ENCODE measurements around the gene RPP30.

RPP30 gene

GRCh38 chr10:90884431-90884830 lies 12.7 kb downstream of the RPP30 start:
- CTCF ChIA-PET = no interaction called here
- no peak overlapping the region for H3K27ac ChIP-seq
- no peak for DNase-seq (ENCODE audit: low spot score)
- POLR2A ChIA-PET (ENCODE audit: low non-redundant PET) = no interaction called here
- no peak for TF ChIP-seq CTCF (conservative IDR thresholded peaks at IDR 0.05; ENCODE audit: low read depth)

DNA sequence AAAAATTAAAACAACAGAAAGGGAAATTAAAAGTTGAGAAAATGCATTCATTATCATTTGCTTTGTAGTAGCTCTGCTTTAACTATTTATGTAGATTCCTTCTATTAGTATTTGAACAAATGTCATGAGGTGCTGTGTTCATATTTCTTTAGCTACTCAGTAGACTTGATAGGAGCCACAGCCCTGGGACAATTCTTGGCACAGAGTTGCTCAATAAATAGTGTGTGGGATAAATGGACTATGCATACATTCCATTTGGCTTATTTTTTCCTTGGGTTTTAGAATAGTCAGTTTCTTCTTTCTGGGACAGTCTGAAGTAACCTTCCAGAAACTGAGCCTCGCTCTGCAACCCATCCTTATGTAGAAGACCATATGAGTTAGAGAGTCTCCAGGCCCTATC lies 13.4 kb downstream of the RPP30 start:
- no peak overlapping the region for H3K27ac ChIP-seq
- POLR2A ChIA-PET (ENCODE audit: low non-redundant PET) = no interaction called here
- CTCF ChIA-PET = no interaction called here
- DNase-seq (ENCODE audit: low spot score) = no peak
- no peak for TF ChIP-seq CTCF (conservative IDR thresholded peaks at IDR 0.05; ENCODE audit: low read depth)

- no peak overlapping the region for H3K27ac ChIP-seq
- no peak for DNase-seq (ENCODE audit: low spot score)
- POLR2A ChIA-PET (ENCODE audit: low non-redundant PET) = no interaction called here
- CTCF ChIA-PET = interaction anchor here (0.6 to 1.2 kb wide), 3 partner anchors 8 to 482 kb away, joined by 3 to 9 read pairs (median 5); no protein-coding TSS in a partner anchor
- no peak for TF ChIP-seq CTCF (conservative IDR thresholded peaks at IDR 0.05; ENCODE audit: low read depth)
Measured at GRCh38 chr10:90887555-90887954, 15.8 kb downstream of the RPP30 start.

- no peak for DNase-seq (ENCODE audit: low spot score)
- ChIA-PET CTCF (interaction anchor here (0.6 to 1.2 kb wide), 7 partner anchors 9 to 862 kb away, joined by 3 to 9 read pairs (median 3); no protein-coding TSS in a partner anchor), POLR2A (ENCODE audit: low non-redundant PET) (no interaction called here)
- TF ChIP-seq CTCF (conservative IDR thresholded peaks at IDR 0.05; ENCODE audit: low read depth) = no peak
- no peak overlapping the region for H3K27ac ChIP-seq
Measured at GRCh38 chr10:90888387-90888786, 16.6 kb downstream of the RPP30 start.

GRCh38 chr10:90889636-90890035 lies 17.9 kb downstream of the RPP30 start:
- POLR2A ChIA-PET (ENCODE audit: low non-redundant PET) = no interaction called here
- CTCF ChIA-PET = interaction anchor here (1.2 kb wide), 1 partner anchor 22 kb away, joined by 3 read pairs; no protein-coding TSS in a partner anchor
- DNase-seq (ENCODE audit: low spot score) = no peak
- no peak for TF ChIP-seq CTCF (conservative IDR thresholded peaks at IDR 0.05; ENCODE audit: low read depth)
- H3K27ac ChIP-seq = no peak overlapping the region

GRCh38 chr10:90890347-90890746 lies 18.6 kb downstream of the RPP30 start:
- ChIA-PET POLR2A (ENCODE audit: low non-redundant PET) (no interaction called here), CTCF (interaction anchor here (0.7 kb wide), 1 partner anchor 11 kb away, joined by 5 read pairs; no protein-coding TSS in a partner anchor)
- no peak for DNase-seq (ENCODE audit: low spot score)
- TF ChIP-seq CTCF (conservative IDR thresholded peaks at IDR 0.05; ENCODE audit: low read depth) = no peak
- no peak overlapping the region for H3K27ac ChIP-seq
